Measurements from ENCODE around the gene LCP1. TPM values are rescaled to one million over a fixed set of nuclear protein-coding genes. Genes with fewer than 3 reads are reported as not detected.

Gene LCP1
- total and polyA plus RNA-seq, 9 of the 15 experiments (the other 6 are each of a cell fraction or from before 2014, with no cell fraction given) = 83.0 to 255 (median 163) TPM

- Histone ChIP-seq H4K20me1 (replicated peaks; ENCODE audit: control insufficient read depth, insufficient read depth, low read length) (no peaks in the 10 kb centered on the region), H3K4me3 (no peak overlapping the region), H3K79me2 (ENCODE audit: control insufficient read depth, insufficient read depth, low read length) (no peaks in the 10 kb centered on the region), H3K4me2 (ENCODE audit: insufficient read depth, low read length) (no peak overlapping the region), H3K9me1 (ENCODE audit: control insufficient read depth, insufficient read depth, low read length) (no peaks in the 10 kb centered on the region), H3K27ac (ENCODE audit: extremely low read depth, low read depth, low read length) (no peak overlapping the region), H3K4me1 (replicated peaks in 1 of 2; ENCODE audit: control insufficient read depth in 2 of 2, insufficient read depth in 2 of 2, low read length in 2 of 2) (no peaks in the 10 kb centered on the region), H3K9me3 (replicated peaks; ENCODE audit: control insufficient read depth, insufficient read depth, low read depth, low read length) (no peaks in the 10 kb centered on the region), H3K9ac (ENCODE audit: insufficient read depth in 1 of 2, low read depth in 2 of 2, low read length in 2 of 2) (no peak overlapping the region), H2AFZ (ENCODE audit: low read depth, low read length) (no peak overlapping the region), H3K36me3 (ENCODE audit: control insufficient read depth, insufficient read depth, low read length) (peaks cover 88% of the 10 kb centered on the region; the same call in 2 of the 3 replicates), H3K27me3 (ENCODE audit: control insufficient read depth in 2 of 2, insufficient read depth in 2 of 2, low read length in 2 of 2) (no peaks in the 10 kb centered on the region)
- ChIA-PET POLR2A (no interaction called here), CTCF (ENCODE audit: low intra/inter-chr PET ratio) (no interaction called here)
- intact Hi-C loops (cut with micrococcal nuclease) = no loop called here
- DNase-seq (ENCODE audit: extremely low read depth in 1 of 4, low spot score in 3 of 4) = no peak
- no peak for TF ChIP-seq RBBP5 (IDR thresholded peaks at IDR 0.05; ENCODE audit: borderline replicate concordance, insufficient read depth, low read length, poor library complexity, severe bottlenecking)
- no peak for TF ChIP-seq ZBTB43 (CRISPR knock-in tag; IDR thresholded peaks at IDR 0.05)
- TF ChIP-seq NONO (IDR thresholded peaks at IDR 0.05; ENCODE audit: low read depth in 2 of 2, low read length in 1 of 2) = no peak
- TF ChIP-seq FOXA3 (CRISPR knock-in tag; conservative IDR thresholded peaks at IDR 0.05 in 1 of 2, IDR thresholded peaks at IDR 0.05 in 1 of 2) = no peak
- TF ChIP-seq HDAC3 (IDR thresholded peaks at IDR 0.05; ENCODE audit: borderline replicate concordance, partially characterized antibody) = no peak
- TF ChIP-seq SMARCC2 (IDR thresholded peaks at IDR 0.05; ENCODE audit: low read depth) = no peak
- TF ChIP-seq GTF2A2 (tag; IDR thresholded peaks at IDR 0.05) = no peak
- no peak for TF ChIP-seq ZNF778 (CRISPR knock-in tag; IDR thresholded peaks at IDR 0.05)
- TF ChIP-seq MIER1 (IDR thresholded peaks at IDR 0.05; ENCODE audit: low read depth) = no peak
- no peak for TF ChIP-seq BRD4 (IDR thresholded peaks at IDR 0.05)
- TF ChIP-seq OTX1 (CRISPR knock-in tag; IDR thresholded peaks at IDR 0.05) = no peak
- TF ChIP-seq ZNF699 (CRISPR knock-in tag; IDR thresholded peaks at IDR 0.05; ENCODE audit: insufficient replicate concordance) = no peak
- TF ChIP-seq SAP30 (IDR thresholded peaks at IDR 0.05; ENCODE audit: borderline replicate concordance, insufficient read depth, low read depth, low read length, poor library complexity, severe bottlenecking) = no peak
- TF ChIP-seq THRA (IDR thresholded peaks at IDR 0.05) = no peak
- no peak for TF ChIP-seq WHSC1 (IDR thresholded peaks at IDR 0.05; ENCODE audit: low read length)
- no peak for TF ChIP-seq POLR2G (IDR thresholded peaks at IDR 0.05; ENCODE audit: low read depth, low read length)
- no peak for TF ChIP-seq TFAM (CRISPR knock-in tag; conservative IDR thresholded peaks at IDR 0.05)
- TF ChIP-seq COPS2 (conservative IDR thresholded peaks at IDR 0.05) = no peak
- TF ChIP-seq PPARD (CRISPR knock-in tag; IDR thresholded peaks at IDR 0.05) = no peak
- in situ Hi-C loops (cut with MboI) = no loop called here
- no peak for FAIRE-seq
- ATAC-seq = no peak
- no TSS peak for BruUV-seq (replicated peaks)
These were observed 50.3 kb downstream of the LCP1 start for GRCh38 chr13:46131705-46132104.

Data from K562 (cell line).